Spleen (tissue), 7 donors: Measurements from ENCODE around the gene PRR22.
A peak's percentile ranks its signal among the peaks of the same experiment; 100 is the strongest.

Experiments used
- POLR2A ChIP-seq, 3 donors: fragments of 450-650 bp; IDR thresholded peaks; one replicate each; pipeline ENCODE4 v1.5.1; 2017; ENCODE audit warnings: antibody characterized with exemption in 3 of 3, mild to moderate bottlenecking in 1 of 3
- TF ChIP-seq, protein P1 (sequence below), 11 experiments: fragments of 200-600 bp in 7 of 11; fragments of 450-650 bp in 4 of 11; sonication (generic) in 4 of 11; IDR thresholded peaks in 8 of 11; conservative IDR thresholded peaks in 3 of 11; 1 replicate in 7 of 11; 2 replicates in 4 of 11; pipeline versions ENCODE4 v1.4.0 to v1.8.0; 2016 to 2021; ENCODE audit warnings: antibody characterized with exemption in 11 of 11, inconsistent platforms in 4 of 11, mild to moderate bottlenecking in 1 of 11
- donor health status: DM: no; HTN: no; CAD: no; lungs with moderate emphysema.
- donor health status: DM: no; HTN: no; CAD: no.
- donor health status: DM: no; HTN: no; CAD: no.

DNA sequence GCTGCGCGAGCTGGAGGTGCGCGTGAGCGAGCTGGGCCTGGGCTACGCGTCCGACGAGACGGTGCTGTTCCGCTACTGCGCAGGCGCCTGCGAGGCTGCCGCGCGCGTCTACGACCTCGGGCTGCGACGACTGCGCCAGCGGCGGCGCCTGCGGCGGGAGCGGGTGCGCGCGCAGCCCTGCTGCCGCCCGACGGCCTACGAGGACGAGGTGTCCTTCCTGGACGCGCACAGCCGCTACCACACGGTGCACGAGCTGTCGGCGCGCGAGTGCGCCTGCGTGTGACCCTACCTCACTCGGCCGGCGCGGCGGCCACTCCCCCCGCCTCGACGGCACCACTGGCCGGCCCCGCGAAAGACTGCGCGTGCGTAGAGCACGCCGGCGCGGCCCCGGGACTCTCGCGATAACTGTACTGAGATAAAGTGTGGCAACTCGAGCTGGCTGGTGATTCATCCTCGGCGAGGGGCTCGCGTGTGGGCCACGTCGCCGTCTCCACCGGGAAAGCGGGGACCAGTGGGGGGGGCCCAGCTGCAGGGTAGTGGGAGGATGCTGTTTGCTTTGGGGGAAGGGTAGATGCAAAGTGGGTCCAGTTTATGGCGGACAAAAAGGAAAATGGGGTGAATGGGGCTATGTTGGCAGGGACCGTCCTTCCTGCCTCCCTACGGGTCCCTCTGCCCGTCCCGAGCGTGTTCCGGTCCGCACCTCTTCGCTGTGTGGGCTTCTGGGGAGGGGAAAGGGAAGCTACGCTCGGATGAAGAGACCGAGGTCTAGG, 43.5 kb upstream of the PRR22 start:
- TF ChIP-seq, protein P1, sequence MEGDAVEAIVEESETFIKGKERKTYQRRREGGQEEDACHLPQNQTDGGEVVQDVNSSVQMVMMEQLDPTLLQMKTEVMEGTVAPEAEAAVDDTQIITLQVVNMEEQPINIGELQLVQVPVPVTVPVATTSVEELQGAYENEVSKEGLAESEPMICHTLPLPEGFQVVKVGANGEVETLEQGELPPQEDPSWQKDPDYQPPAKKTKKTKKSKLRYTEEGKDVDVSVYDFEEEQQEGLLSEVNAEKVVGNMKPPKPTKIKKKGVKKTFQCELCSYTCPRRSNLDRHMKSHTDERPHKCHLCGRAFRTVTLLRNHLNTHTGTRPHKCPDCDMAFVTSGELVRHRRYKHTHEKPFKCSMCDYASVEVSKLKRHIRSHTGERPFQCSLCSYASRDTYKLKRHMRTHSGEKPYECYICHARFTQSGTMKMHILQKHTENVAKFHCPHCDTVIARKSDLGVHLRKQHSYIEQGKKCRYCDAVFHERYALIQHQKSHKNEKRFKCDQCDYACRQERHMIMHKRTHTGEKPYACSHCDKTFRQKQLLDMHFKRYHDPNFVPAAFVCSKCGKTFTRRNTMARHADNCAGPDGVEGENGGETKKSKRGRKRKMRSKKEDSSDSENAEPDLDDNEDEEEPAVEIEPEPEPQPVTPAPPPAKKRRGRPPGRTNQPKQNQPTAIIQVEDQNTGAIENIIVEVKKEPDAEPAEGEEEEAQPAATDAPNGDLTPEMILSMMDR (IDR thresholded peaks at IDR 0.05 in 8 of 11, conservative IDR thresholded peaks at IDR 0.05 in 3 of 11): no peak
- TF ChIP-seq POLR2A (IDR thresholded peaks at IDR 0.05): peak in 1 of 3 donors; percentile 26
